Transverse colon (tissue), 3 donors: ENCODE measurements around the gene ASB1.

ENCODE experiments used
- EP300 ChIP-seq: sonication (generic); formaldehyde crosslinking; IDR thresholded peaks from one replicate; pipeline ENCODE4 v1.6.1; 2017; ENCODE audit warnings: antibody characterized with exemption, low read depth
- TF ChIP-seq, protein P1 (sequence below), 5 experiments: fragments of 200-600 bp in 3 of 5; fragments of 450-650 bp in 2 of 5; sonication (generic) in 3 of 5; IDR thresholded peaks; 1 replicate in 2 of 5; 2 replicates in 3 of 5; pipeline ENCODE4 v1.5.1; 2016 to 2017; ENCODE audit warnings: antibody characterized with exemption in 5 of 5, inconsistent platforms in 3 of 5, mild to moderate bottlenecking in 2 of 5, moderate library complexity in 1 of 5

DNA sequence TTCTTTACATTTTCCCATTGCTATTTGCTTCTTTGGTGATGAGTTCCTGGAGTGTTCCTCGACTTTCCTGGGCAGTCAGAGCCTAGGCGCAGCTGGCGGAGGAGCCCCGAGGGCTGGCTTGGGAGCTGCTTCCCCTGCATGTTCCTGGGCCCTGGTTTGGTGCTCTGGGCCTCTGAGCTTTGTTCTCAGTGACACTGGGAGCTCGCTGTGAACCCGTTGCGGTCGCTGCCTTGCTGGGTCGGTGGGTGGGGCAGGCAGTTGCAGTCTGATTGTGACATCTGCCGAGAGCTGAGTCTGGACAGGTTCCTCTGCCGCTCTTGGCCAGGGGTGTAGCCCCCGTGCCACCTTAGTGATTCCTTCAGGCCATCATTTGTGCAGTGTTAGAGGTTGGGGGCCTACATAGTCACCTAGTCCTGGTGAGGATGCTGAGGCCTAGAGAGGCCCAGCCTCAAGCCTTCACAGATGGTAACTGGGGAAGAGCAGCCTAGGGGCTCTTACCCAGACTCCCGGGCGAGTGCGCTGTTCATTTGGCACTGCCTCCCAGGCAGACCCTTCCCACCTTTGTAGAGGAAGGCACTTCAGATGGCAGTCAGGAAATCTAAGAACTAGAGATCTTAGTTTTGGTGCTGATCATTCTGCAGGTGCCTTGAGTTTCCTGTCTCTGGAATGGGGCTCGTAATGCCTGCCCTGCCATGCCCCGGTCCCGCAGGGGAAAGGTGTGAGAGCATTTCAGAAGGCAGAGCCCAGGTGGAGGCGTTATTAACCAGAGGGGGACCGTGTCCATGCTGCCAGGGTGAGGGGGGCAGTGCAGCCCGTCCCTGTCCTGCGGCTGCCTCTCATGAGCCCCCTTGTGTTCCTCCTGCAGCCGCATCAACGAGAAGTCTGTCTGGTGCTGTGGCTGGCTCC lies 8.4 kb downstream of the ASB1 start:
- TF ChIP-seq, protein P1, sequence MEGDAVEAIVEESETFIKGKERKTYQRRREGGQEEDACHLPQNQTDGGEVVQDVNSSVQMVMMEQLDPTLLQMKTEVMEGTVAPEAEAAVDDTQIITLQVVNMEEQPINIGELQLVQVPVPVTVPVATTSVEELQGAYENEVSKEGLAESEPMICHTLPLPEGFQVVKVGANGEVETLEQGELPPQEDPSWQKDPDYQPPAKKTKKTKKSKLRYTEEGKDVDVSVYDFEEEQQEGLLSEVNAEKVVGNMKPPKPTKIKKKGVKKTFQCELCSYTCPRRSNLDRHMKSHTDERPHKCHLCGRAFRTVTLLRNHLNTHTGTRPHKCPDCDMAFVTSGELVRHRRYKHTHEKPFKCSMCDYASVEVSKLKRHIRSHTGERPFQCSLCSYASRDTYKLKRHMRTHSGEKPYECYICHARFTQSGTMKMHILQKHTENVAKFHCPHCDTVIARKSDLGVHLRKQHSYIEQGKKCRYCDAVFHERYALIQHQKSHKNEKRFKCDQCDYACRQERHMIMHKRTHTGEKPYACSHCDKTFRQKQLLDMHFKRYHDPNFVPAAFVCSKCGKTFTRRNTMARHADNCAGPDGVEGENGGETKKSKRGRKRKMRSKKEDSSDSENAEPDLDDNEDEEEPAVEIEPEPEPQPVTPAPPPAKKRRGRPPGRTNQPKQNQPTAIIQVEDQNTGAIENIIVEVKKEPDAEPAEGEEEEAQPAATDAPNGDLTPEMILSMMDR (IDR thresholded peaks at IDR 0.05): no peak
- TF ChIP-seq EP300: no peak
